Peyer's patch (tissue), 4 donors: ENCODE results near the gene HSD17B14.

Source experiments
- CTCF ChIP-seq, 6 experiments: fragments of 450-650 bp in 4 of 6; fragments of 200-600 bp in 2 of 6; sonication (generic) in 1 of 6; IDR thresholded peaks; one replicate each; pipeline ENCODE4 v1.5.1; 2017 to 2019; ENCODE audit warnings: antibody characterized with exemption in 6 of 6, mild to moderate bottlenecking in 3 of 6, moderate library complexity in 1 of 6
- POLR2A ChIP-seq, 2 donors: fragments of 450-650 bp; IDR thresholded peaks; one replicate each; pipeline ENCODE4 v1.5.1; 2017; ENCODE audit warnings: antibody characterized with exemption in 2 of 2, mild to moderate bottlenecking in 2 of 2, moderate library complexity in 2 of 2

DNA sequence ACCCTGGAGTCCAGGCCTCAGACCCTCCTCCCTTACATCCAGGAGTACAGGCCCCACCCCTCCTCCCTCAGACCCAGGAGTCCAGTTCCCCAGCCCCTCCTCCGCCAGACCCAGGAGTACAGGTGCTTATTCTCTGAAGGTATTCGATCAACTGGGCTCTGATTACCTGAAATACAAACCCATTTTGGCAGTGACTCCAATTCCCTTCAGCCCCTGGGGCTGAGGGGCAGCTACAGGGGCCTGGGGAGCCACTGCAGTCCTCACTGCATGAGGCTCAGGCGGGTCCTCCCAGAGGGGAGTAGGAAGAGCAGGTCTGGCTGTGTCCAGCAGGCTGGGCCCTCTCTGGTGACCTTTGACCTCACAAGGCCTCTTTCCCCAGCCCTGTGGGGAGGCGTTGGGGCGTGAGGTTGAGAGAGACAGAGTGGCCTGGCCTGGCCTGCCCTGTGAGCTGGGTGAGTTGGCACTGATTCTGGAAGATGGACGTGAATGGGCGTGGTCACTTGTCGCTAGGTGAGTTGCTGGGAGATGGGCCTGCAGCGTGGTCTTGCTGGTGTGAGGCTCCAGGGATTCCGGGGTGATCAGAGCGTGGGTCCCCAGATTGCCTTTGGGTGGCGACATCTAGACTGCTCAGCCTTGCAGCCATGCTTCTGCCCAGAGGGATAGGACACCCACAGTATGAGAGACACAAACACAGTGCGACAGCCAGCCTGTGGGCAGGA lies 28.5 kb downstream of the HSD17B14 start:
- TF ChIP-seq CTCF (IDR thresholded peaks at IDR 0.05) (no peak), POLR2A (IDR thresholded peaks at IDR 0.05) (no peak)
